Activated naive CD4-positive, alpha-beta T cell treated with Interleukin-2 at 50 U/mL for 16 hours (primary cell): ENCODE measurements around the gene OLIG3.

Source experiments
- DNase-seq: peaks from one replicate; pipeline ENCODE4 v3.0.0-alpha.2; 2020

Gene OLIG3

DNA sequence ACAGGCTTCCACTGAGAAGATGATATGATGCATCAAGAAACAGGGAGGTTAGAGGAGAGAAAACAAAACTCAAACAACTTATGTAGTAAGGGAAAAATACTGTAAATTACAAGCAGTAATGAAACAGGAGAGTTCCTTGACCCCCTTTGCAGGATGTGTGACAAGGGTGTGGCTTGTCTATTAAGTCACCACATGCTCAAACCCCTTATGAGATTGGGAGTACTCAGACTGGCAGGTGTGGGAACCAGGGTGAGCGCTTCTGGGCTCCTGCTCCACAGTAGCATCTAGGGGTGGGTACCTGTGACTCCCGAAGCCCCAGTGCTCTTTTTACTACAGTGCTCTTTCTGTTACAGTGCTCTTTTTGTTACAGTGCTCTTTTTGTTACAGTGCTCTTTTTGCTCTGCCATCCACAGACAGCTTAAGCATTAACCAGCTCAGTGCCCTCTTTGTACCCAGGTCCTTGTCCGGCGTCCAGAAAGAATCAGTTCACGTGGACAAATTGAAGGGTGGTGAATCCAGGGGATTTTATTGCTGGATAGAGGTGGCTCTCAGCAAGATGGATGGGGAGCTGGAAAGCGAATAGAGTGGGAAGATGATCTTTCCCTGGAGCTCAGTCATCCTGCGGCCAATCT lies 28.7 kb downstream of the OLIG3 start:
- no peak for DNase-seq

DNA sequence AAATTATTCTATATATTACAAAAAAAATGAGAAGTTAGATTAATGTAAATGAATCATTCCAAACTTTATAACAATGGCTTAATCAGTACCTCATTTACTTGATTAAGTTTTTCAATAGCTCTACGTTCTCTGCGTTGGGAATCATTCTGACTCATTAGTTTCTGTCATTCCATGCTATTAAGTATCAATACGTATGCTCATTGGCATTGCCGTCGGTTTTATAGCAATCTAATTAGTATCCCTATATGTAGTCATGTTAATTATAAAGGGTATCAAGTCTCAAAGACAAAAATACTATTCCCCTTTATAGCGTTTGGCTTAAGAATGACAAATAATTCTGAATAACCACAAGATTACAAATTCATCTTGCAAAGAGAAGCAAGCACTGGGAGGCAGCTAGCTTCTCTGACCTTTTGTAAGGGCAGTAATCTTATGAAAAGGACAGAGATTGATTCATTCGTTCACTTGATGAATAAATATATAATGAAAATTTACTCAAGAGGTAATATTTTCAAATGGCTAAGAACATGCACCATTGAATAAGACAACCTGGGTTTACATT lies 41.8 kb downstream of the OLIG3 start:
- DNase-seq: no peak

DNA sequence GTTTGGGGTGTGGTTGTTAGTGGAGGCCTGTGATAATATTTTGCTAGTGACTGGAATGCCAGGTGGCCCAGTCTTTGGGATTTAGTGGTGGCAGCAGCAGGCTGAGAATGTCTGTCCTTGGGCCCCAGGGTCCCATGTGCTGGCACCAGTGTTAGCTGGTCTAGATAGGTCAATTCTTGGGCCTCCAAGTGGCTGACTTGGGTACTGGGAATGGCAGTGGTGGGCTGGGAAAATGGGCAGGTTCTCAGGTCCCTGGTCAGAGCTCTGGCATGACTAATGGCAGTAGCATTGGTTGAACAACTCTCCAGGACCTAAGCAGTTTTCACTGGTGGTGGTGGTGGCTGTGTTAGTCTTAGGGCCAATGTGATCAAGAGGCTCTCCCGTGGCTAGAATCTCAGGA lies 50.3 kb downstream of the OLIG3 start:
- no peak for DNase-seq
